ENCODE results near the gene ITPRID1. TPM values are rescaled to one million over a fixed set of nuclear protein-coding genes. Genes with fewer than 3 reads are reported as not detected.

Gene ITPRID1
- total and polyA plus RNA-seq, 2 of the 8 experiments (the other 6 are each of a cell fraction or from before 2014, with no cell fraction given), result 0.09 to 0.47 TPM

- H4K91ac ChIP-seq (replicated peaks; ENCODE audit: insufficient read length, low read length), result no peak overlapping the region
- no peaks in the 10 kb centered on the region for H3K9me3 ChIP-seq (ENCODE audit: insufficient read depth in 2 of 2, low read depth in 1 of 2, low read length in 1 of 2)
- no peak overlapping the region for H3K4ac ChIP-seq (replicated peaks; ENCODE audit: insufficient read length, low read depth, low read length)
- ChIA-PET POLR2A (ENCODE audit: partially characterized antibody) (no interaction called here), CTCF (ENCODE audit: partially characterized antibody) (interaction anchor here (0.6 to 1.0 kb wide), 2 partner anchors 31 to 384 kb away, joined by 3 read pairs; no protein-coding TSS in a partner anchor)
- H2AFZ ChIP-seq (ENCODE audit: low read length), result no peak overlapping the region
- H2BK15ac ChIP-seq (ENCODE audit: low read length), result no peak overlapping the region
- no peak overlapping the region for H4K5ac ChIP-seq (ENCODE audit: insufficient read length, low read depth, low read length)
- H3K23ac ChIP-seq (ENCODE audit: insufficient read length), result no peak overlapping the region
- FAIRE-seq (no peak), DNase-seq (ENCODE audit: low read depth in 1 of 2, low spot score in 2 of 2) (no peak)
- H3K14ac ChIP-seq (ENCODE audit: insufficient read length), result no peak overlapping the region
- no peak overlapping the region for H2AK5ac ChIP-seq (ENCODE audit: low read depth, low read length)
- no peaks in the 10 kb centered on the region for H3K36me3 ChIP-seq (ENCODE audit: control insufficient read depth in 2 of 4, insufficient read depth in 4 of 4, low read length in 3 of 4)
- peaks cover 0 to 2% (median 0%) of the 10 kb centered on the region in 4 experiments; a peak in 2 of 7 replicates for H3K4me1 ChIP-seq (replicated peaks in 1 of 4; ENCODE audit: control insufficient read depth in 3 of 4, insufficient read depth in 4 of 4, low read length in 3 of 4)
- no peak overlapping the region for H3K4me2 ChIP-seq (ENCODE audit: insufficient read depth in 1 of 2, low read depth in 2 of 2, low read length in 2 of 2)
- H4K20me1 ChIP-seq (replicated peaks in 1 of 2; ENCODE audit: control insufficient read depth in 1 of 2, insufficient read depth in 2 of 2, low read length in 2 of 2), result no peaks in the 10 kb centered on the region
- H3K9ac ChIP-seq (replicated peaks in 1 of 4; ENCODE audit: extremely low read depth in 1 of 4, low read depth in 3 of 4, low read length in 3 of 4), result no peak overlapping the region
- H3K56ac ChIP-seq (replicated peaks; ENCODE audit: insufficient read length, low read depth, low read length), result no peak overlapping the region
- no peaks in the 10 kb centered on the region for H3K27me3 ChIP-seq (replicated peaks in 1 of 4; ENCODE audit: control insufficient read depth in 3 of 4, extremely low read depth in 1 of 4, insufficient read depth in 3 of 4, low read length in 3 of 4)
- no peak overlapping the region for H3K4me3 ChIP-seq (ENCODE audit: extremely low read depth in 1 of 4, insufficient read depth in 2 of 4, low read depth in 3 of 4, low read length in 4 of 4)
- no peak overlapping the region for H2BK12ac ChIP-seq (ENCODE audit: low read depth, low read length)
- H3K79me1 ChIP-seq (ENCODE audit: low read depth, low read length), result no peaks in the 10 kb centered on the region
- no peak overlapping the region for H2BK120ac ChIP-seq (replicated peaks; ENCODE audit: low read depth, low read length)
- H2BK20ac ChIP-seq (ENCODE audit: low read length), result no peak overlapping the region
- H3K23me2 ChIP-seq (ENCODE audit: low read depth, low read length), result no peaks in the 10 kb centered on the region
- H3K27ac ChIP-seq (ENCODE audit: low read depth, low read length), result no peak overlapping the region
- H3K79me2 ChIP-seq (ENCODE audit: control insufficient read depth in 1 of 2, insufficient read depth in 2 of 2, low read length in 2 of 2), result no peaks in the 10 kb centered on the region
- TF ChIP-seq TEAD4 (IDR thresholded peaks at IDR 0.05; ENCODE audit: low read depth, low read length) (no peak), HDAC2 (IDR thresholded peaks at IDR 0.05; ENCODE audit: borderline replicate concordance in 1 of 2, low read depth in 2 of 2, low read length in 2 of 2) (no peak), CBX8 (IDR thresholded peaks at IDR 0.05; ENCODE audit: borderline replicate concordance, low read depth, low read length) (no peak), BACH1 (IDR thresholded peaks at IDR 0.05; ENCODE audit: low read length) (no peak), RXRA (IDR thresholded peaks at IDR 0.05; ENCODE audit: insufficient read depth, low read depth, low read length) (no peak), JUN (IDR thresholded peaks at IDR 0.05; ENCODE audit: low read depth, low read length) (no peak), CHD1 (IDR thresholded peaks at IDR 0.05; ENCODE audit: low read depth, low read length) (no peak), SIRT6 (IDR thresholded peaks at IDR 0.05; ENCODE audit: low read length) (no peak), CBX5 (IDR thresholded peaks at IDR 0.05; ENCODE audit: low read depth, low read length) (no peak), FOSL1 (IDR thresholded peaks at IDR 0.05; ENCODE audit: insufficient read depth, low read depth, low read length) (no peak), POU5F1 (IDR thresholded peaks at IDR 0.05; ENCODE audit: low read depth, low read length) (no peak)
- TF ChIP-seq, protein P1, sequence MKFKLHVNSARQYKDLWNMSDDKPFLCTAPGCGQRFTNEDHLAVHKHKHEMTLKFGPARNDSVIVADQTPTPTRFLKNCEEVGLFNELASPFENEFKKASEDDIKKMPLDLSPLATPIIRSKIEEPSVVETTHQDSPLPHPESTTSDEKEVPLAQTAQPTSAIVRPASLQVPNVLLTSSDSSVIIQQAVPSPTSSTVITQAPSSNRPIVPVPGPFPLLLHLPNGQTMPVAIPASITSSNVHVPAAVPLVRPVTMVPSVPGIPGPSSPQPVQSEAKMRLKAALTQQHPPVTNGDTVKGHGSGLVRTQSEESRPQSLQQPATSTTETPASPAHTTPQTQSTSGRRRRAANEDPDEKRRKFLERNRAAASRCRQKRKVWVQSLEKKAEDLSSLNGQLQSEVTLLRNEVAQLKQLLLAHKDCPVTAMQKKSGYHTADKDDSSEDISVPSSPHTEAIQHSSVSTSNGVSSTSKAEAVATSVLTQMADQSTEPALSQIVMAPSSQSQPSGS (IDR thresholded peaks at IDR 0.05; ENCODE audit: low read length), result no peak
- TF ChIP-seq, protein P2, sequence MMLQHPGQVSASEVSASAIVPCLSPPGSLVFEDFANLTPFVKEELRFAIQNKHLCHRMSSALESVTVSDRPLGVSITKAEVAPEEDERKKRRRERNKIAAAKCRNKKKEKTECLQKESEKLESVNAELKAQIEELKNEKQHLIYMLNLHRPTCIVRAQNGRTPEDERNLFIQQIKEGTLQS (IDR thresholded peaks at IDR 0.05; ENCODE audit: insufficient read depth, low read depth, low read length), result no peak
- H3K18ac ChIP-seq (ENCODE audit: extremely low read depth, low read length), result no peak overlapping the region
- H4K8ac ChIP-seq (ENCODE audit: extremely low read depth, insufficient read depth, low read length), result no peak overlapping the region
- H2BK5ac ChIP-seq (ENCODE audit: low read depth, low read length), result no peak overlapping the region
These were observed 39.8 kb downstream of the ITPRID1 start for GRCh38 chr7:31553661-31554081.
